Motor neuron (in vitro differentiated cells): ENCODE measurements around the gene DNAJA1. TPM values are rescaled to one million over a fixed set of nuclear protein-coding genes. Genes with fewer than 3 reads are reported as not detected.
"Not testable (repeated sequence)": the region's sequence is repeated elsewhere in the genome, so short reads cannot be mapped to it uniquely, and the experiment has no call there.

Source experiments
- ATAC-seq, 8 experiments: fragments of 200-7000 bp; cut with Tn5 transposase; replicated peaks in 6 of 8; 2 replicates each; pipeline ENCODE4 v1.8.0; 2021; ENCODE audit warnings: mild to moderate bottlenecking in 8 of 8, moderate library complexity in 8 of 8
- H3K27ac ChIP-seq, 2 donors: fragments of 250-450 bp; sonication (Bioruptor Pico); 2 replicates each; pipeline ENCODE4 v1.9.0; 2021; ENCODE audit warnings: antibody characterized with exemption in 2 of 2, mild to moderate bottlenecking in 2 of 2, moderate library complexity in 1 of 2
- H3K4me1 ChIP-seq, 2 donors: fragments of 250-450 bp; sonication (Bioruptor Pico); replicated peaks in 1 of 2; 2 replicates each; pipeline ENCODE4 v1.6.1; 2021; ENCODE audit warnings: antibody characterized with exemption in 2 of 2, mild to moderate bottlenecking in 2 of 2, moderate library complexity in 1 of 2
- H3K4me3 ChIP-seq, 5 donors: fragments of 250-450 bp; sonication (Bioruptor Pico); 2 replicates each; pipeline ENCODE4 v1.9.0; 2021; ENCODE audit warnings: antibody characterized with exemption in 5 of 5, mild to moderate bottlenecking in 5 of 5, moderate library complexity in 4 of 5
- WGBS, 10 experiments: fragments of 450-650 bp; shearing (Covaris generic); methylation state at CpG; one replicate each; pipeline ENCODE4 v1.0.0; 2022; 5-methylcytosine and 5-hydroxymethylcytosine counted together
- in situ Hi-C, 9 experiments: fragments of 400-800 bp; cut with MboI; loops; one replicate each; pipeline ENCODE4 v1.15.0; 2021; ENCODE audit warnings: low sequenced_read_pairs in 9 of 9, low pct_unique_long_range_greater_than_20kb in 2 of 9; ENCODE audit not compliant: unreplicated experiment in 9 of 9
- total RNA-seq, 8 experiments: library from RNA; unstranded; fragments of 300-600 nt; gene quantifications; 2 replicates each; pipeline versions ENCODE4 v1.2.3 to v1.2.4, GENCODE V29; 2022

Gene DNAJA1
- 100 to 1,000 TPM; 162 to 304 (median 199) TPM for total RNA-seq

DNA sequence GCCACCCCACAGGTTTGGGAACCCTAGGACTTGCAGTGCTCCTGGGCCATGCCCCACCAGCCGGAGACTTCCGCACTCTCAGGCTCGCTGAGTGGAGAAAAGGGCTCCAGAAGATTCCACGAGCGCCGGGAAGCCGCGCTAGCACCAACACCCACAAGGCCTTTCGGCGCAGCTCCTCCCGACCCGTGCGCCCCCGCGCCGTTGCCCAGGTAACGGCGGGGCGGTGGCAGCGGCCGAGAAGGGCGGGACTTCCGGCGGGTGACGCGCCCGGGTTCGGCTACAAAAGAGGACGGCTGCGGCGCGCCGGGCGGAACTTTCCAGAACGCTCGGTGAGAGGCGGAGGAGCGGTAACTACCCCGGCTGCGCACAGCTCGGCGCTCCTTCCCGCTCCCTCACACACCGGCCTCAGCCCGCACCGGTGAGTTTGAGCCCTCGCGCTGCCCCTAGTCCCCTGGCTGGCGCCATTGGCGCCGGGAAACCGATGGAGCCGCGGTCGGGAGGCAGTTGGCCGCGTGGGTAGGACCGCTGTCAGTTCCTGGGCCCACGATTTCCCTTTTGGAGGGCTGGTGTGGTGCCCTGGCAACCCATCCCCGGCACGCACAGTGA lies at the start of gene DNAJA1:
TSS of gene DNAJA1 (plus strand) at position 308 of the 606 bp plus-strand sequence. CDS start 1,212 bp downstream, outside the sequence.
- Histone ChIP-seq H3K4me3 (peak within 1 kb of the TSS; percentile 89 to 97 (median 96)), H3K27ac (peak within 1 kb of the TSS; percentile 92 to 98), H3K4me1 (peaks cover 6 to 17% of the 10 kb centered on the region in 2 donors)
- ATAC-seq = peak; percentile 76 to 90 (median 88)
- 0 to 5% (median 0%) methylated on average over 2 to 13 of the region's 61 CpGs; no CpG with 5 or more reads in 6 of the 10 experiments for WGBS, 10 experiments
- in situ Hi-C loops = no loop called here

- in situ Hi-C loops = loop anchor here in 4 of 9 experiments (10.0 to 25.0 kb wide), 4 partner anchors 393 to 593 kb away; partner anchors contain the start of genes ACO1 (in 3 of the 4), NDUFB6 (in 1 of the 4), SMIM27 (in 1 of the 4) and TOPORS (in 1 of the 4)
Observed at GRCh38 chr9:32978051-32978450, 47.0 kb upstream of the DNAJA1 start.

DNA sequence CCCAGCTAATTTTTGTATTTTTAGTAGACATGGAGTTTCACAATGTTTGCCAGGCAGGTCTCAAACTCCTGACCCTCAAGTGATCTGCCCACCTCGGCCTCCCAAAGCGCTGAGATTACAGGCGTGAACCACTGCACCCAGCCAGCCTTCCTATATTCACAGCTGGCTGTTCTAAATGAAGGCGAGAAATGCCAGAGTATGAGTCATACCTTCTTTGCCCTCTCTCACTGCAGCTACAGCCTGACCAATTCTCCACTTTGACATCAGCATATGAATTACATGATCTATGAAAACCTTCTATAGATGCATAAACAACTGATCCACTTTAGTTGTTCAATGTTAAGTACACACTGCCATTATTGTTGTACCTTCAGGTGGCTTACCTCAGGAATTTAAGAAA lies 38.1 kb upstream of the DNAJA1 start:
- no peaks in the 10 kb centered on the region for H3K4me1 ChIP-seq
- H3K27ac ChIP-seq = no peak overlapping the region
- no peak overlapping the region for H3K4me3 ChIP-seq
- peak in 3 of 8 experiments; percentile 48 to 60 (median 49) for ATAC-seq
- WGBS, 10 experiments = 80 to 100% (median 97%) methylated on average over 1 to 4 of the region's 4 CpGs; no CpG with 5 or more reads in 4 of the 10 experiments
- in situ Hi-C loops = loop anchor here in 3 of 9 experiments (25.0 kb wide), 2 partner anchors 425 to 600 kb away; partner anchors contain the start of genes ACO1 (in 2 of the 3), NDUFB6 (in 1 of the 3), SMIM27 (in 1 of the 3) and TOPORS (in 1 of the 3)

More at GRCh38 chr9:32978051-32978450, 47.0 kb upstream of the DNAJA1 start:
- WGBS, 10 experiments = 85 to 100% (median 96%) methylated on average over 1 to 2 of the region's 2 CpGs; no CpG with 5 or more reads in 1 of the 10 experiments
- no peaks in the 10 kb centered on the region for H3K4me1 ChIP-seq
- no peak overlapping the region for H3K27ac ChIP-seq
- H3K4me3 ChIP-seq = no peak overlapping the region
- no peak for ATAC-seq

GRCh38 chr9:32989660-32990059 lies 35.4 kb upstream of the DNAJA1 start:
- Histone ChIP-seq H3K27ac (no peak overlapping the region), H3K4me1 (peaks cover 0 to 2% of the 10 kb centered on the region in 2 donors), H3K4me3 (no peak overlapping the region)
- ATAC-seq = peak in 2 of 8 experiments; percentile 63 to 73
- in situ Hi-C loops = loop anchor here in 3 of 9 experiments (25.0 kb wide), 2 partner anchors 427 to 602 kb away; partner anchors contain the start of genes ACO1 (in 2 of the 3), NDUFB6 (in 1 of the 3), SMIM27 (in 1 of the 3) and TOPORS (in 1 of the 3)
- WGBS, 10 experiments = 83 to 100% (median 96%) methylated on average over 1 to 6 of the region's 8 CpGs; no CpG with 5 or more reads in 1 of the 10 experiments

GRCh38 chr9:32991897-32992594 lies 33.0 kb upstream of the DNAJA1 start:
- peaks cover 0 to 2% of the 10 kb centered on the region in 2 donors for H3K4me1 ChIP-seq
- no peak overlapping the region for H3K4me3 ChIP-seq
- in situ Hi-C loops = loop anchor here in 3 of 9 experiments (25.0 kb wide), 2 partner anchors 430 to 605 kb away; partner anchors contain the start of genes ACO1 (in 2 of the 3), NDUFB6 (in 1 of the 3), SMIM27 (in 1 of the 3) and TOPORS (in 1 of the 3)
- WGBS, 10 experiments = 50 to 100% (median 90%) methylated on average over 1 to 6 of the region's 6 CpGs; no CpG with 5 or more reads in 1 of the 10 experiments
- no peak overlapping the region for H3K27ac ChIP-seq
- ATAC-seq = peak in 5 of 8 experiments; percentile 61 to 97 (median 84)

- Histone ChIP-seq H3K27ac (no peak overlapping the region), H3K4me1 (peaks cover 0 to 2% of the 10 kb centered on the region in 2 donors), H3K4me3 (no peak overlapping the region)
- in situ Hi-C loops = loop anchor here in 3 of 9 experiments (25.0 kb wide), 2 partner anchors 430 to 605 kb away; partner anchors contain the start of genes ACO1 (in 2 of the 3), NDUFB6 (in 1 of the 3), SMIM27 (in 1 of the 3) and TOPORS (in 1 of the 3)
- whole genome bisulfite sequencing, 10 experiments = 73 to 100% (median 85%) methylated on average over 1 to 3 of the region's 3 CpGs; no CpG with 5 or more reads in 1 of the 10 experiments
- ATAC-seq = no peak
Observed at GRCh38 chr9:32992595-32993238, 32.4 kb upstream of the DNAJA1 start.

DNA sequence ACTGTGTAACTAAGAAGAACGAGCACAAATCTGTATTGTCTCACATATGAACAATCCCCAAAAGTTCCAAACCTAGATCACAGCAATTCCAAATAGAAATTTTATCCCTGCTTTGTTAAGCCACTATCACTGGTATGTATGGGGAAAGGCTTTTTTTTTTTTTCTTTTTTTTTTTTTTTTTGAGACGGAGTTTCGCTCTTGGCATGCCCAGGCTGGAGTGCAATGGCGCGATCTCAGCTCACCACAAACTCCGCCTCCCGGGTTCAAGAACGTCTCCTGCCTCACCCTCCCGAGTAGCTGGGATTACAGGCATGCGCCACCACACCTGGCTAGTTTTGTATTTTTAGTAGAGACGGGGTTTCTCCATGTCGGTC lies 24.4 kb upstream of the DNAJA1 start:
- peaks cover 9 to 11% of the 10 kb centered on the region in 2 donors for H3K4me1 ChIP-seq
- H3K4me3 ChIP-seq = peak overlapping the region; percentile 60 to 89 (median 71)
- 3 to 50% (median 12%) methylated on average over 1 to 11 of the region's 12 CpGs; no CpG with 5 or more reads in 2 of the 10 experiments for WGBS, 10 experiments
- peak in 2 of 8 experiments; percentile 5 to 6 for ATAC-seq
- peak overlapping the region; percentile 85 to 87 for H3K27ac ChIP-seq
- in situ Hi-C loops = not testable (repeated sequence)

DNA sequence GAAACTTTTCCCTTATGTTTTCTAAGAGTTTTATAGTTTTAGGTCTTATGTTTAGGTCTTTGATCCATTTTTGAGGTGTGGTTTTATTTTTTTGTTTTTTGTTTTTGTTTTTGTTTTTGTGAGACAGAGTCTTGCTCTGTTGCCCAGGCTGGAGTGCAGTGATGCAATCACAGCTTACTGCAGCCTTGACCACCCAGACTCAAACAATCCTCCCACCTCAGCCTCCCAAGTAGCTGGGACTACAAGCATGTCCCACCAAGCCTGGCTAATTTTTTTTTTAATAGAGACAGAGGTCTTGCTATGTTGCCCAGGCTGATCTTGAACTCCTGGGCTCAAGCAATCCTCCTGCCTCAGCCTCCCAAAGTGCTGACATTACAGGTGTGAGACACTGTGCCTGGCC lies 19.7 kb upstream of the DNAJA1 start:
- ATAC-seq, in situ Hi-C loops, H3K4me3 ChIP-seq, H3K27ac ChIP-seq, H3K4me1 ChIP-seq: not testable (repeated sequence)

- 60 to 100% (median 87%) methylated on average over 1 to 4 of the region's 4 CpGs for WGBS, 10 experiments
- Histone ChIP-seq H3K27ac (no peak overlapping the region), H3K4me1 (no peaks in the 10 kb centered on the region), H3K4me3 (no peak overlapping the region)
- in situ Hi-C loops = no loop called here
- no peak for ATAC-seq
Observed at GRCh38 chr9:33007755-33008154, 17.3 kb upstream of the DNAJA1 start.

DNA sequence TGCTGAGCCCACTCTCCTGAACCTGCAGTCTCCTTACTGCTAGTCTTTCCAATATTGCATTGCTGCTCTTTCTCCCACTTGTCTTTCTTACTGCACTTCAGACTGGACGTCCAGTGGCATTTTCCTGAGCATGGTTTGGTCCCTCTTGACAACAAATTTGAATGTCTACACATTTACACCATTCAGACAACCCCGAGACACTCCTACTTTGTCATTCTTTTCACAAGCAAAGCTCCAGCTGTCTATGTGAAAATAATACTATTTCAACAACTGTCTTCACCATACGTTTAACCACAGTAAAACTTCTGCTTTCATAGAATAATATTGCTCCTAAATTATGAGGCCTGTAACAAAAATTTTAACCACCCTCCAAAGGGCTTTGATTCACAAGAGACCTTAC lies 13.2 kb upstream of the DNAJA1 start:
- H3K27ac ChIP-seq = no peak overlapping the region
- in situ Hi-C loops = no loop called here
- H3K4me1 ChIP-seq = no peaks in the 10 kb centered on the region
- 50 to 100% (median 90%) methylated on average over 1 to 3 of the region's 3 CpGs for WGBS, 10 experiments
- H3K4me3 ChIP-seq = no peak overlapping the region
- ATAC-seq = peak in 1 of 8 experiments; percentile 64

- Histone ChIP-seq H3K27ac (no peak overlapping the region), H3K4me3 (no peak overlapping the region), H3K4me1 (no peaks in the 10 kb centered on the region)
- WGBS, 10 experiments = 0 to 100% (median 83%) methylated on average over 1 to 3 of the region's 3 CpGs; no CpG with 5 or more reads in 1 of the 10 experiments
- in situ Hi-C loops = no loop called here
- peak in 2 of 8 experiments; percentile 25 to 55 for ATAC-seq
Observed at GRCh38 chr9:33012328-33013069, 12.6 kb upstream of the DNAJA1 start.
